GM19035 (cell line): ENCODE data around the gene CNOT8.
"Not testable (repeated sequence)": the region's sequence is repeated elsewhere in the genome, so short reads cannot be mapped to it uniquely, and the experiment has no call there.

ENCODE experiments used
- ATAC-seq: cut with Tn5 transposase; IDR thresholded peaks from one replicate; pipeline ENCODE4 v1.9.1; 2021; ENCODE audit not compliant: unreplicated experiment

Gene CNOT8

DNA sequence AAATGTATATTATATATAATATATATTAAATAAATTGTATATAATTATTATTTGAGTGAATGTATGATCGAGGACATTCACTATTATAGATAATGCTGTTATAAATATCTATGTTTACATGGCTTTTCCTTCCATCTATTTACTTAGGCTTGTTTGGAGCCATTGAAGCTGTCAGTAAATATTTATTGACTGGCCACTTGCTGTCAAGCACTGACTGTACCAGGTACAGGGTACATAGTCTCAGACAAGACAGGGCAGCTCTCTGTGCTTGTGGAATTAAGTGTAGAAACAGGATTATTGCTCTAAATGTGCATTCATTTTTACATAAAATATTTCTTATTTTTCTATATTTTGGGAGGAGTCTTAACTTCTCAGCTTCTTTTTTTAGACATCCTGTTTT, 24.4 kb upstream of the CNOT8 start:
- ATAC-seq = no peak

DNA sequence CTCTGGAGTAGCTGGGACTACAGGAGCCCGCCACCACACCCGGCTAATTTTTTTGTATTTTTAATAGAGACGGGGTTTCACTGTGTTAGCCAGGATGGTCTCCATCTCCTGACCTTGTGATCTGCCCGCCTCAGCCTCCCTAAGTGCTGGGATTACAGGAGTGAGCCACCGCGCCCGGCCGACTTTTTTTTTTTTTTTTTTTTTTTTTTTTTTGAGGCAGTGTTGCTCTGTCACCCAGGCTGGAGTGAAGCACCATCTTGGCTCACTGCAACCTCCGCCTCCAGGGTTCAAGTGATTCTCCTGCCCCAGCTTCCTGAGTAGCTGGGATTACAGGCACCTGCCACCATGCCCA, 22.8 kb upstream of the CNOT8 start:
- not testable (repeated sequence) for ATAC-seq

DNA sequence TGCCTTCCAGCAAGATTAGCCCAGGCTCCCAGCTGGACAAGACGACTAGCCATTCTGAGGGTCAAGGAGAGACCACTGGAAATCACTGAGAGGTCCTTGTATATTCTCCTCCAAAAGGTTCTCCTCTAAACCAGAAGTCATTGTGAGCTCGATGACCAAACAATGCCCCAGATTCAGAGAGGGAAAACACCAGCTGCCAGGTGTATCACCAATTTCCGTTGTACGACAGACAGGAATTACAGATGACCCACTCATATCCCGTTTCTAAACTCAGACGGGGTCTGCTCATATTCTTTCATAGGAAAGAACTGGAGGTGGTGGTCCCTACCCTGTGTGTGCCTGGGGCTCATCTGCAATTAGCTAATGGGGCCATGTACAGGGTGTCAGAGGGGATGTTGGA, 22.2 kb upstream of the CNOT8 start:
- no peak for ATAC-seq

DNA sequence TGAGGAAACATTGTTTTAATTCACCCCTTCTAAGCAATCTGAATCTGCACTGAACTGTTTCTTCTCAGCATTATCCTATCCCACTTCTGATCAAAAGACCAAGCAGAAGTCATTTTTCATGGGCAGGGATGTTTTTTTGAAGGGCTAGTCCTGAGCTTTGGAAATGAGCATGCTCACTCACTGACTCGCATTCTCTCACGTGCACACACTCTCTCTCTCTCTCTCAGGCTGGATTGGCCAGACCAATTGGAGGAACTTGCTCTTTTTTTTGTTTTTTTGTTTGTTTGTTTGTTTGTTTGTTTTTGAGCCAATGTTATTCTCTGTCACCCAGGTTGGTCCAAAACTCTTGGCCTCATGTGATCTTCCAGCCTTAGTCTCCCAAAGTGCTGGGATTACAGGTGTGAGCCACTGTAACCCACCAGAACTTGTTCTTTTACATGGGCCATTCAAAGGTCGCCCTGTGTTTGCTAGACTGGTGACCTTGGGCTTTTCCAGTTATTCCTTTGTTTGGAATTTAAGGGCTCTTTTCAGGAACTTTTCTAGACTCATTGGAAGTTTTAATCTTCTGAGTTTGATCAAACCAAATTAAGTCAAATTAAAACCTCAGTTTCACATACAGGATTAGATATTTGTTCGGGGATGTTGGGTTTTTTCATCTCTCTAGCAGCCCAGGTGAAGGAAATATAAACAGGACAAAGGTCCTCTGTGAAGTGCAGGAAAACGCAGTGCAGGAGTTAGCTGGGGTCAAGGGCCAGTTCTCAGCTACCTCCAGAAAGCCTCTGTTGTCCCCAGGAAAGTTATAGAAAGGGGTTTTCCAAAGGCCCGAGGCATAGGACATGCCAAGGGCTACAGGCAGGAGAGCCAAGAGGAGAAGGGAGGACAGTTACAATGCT, 21.2 kb upstream of the CNOT8 start:
- no peak for ATAC-seq

DNA sequence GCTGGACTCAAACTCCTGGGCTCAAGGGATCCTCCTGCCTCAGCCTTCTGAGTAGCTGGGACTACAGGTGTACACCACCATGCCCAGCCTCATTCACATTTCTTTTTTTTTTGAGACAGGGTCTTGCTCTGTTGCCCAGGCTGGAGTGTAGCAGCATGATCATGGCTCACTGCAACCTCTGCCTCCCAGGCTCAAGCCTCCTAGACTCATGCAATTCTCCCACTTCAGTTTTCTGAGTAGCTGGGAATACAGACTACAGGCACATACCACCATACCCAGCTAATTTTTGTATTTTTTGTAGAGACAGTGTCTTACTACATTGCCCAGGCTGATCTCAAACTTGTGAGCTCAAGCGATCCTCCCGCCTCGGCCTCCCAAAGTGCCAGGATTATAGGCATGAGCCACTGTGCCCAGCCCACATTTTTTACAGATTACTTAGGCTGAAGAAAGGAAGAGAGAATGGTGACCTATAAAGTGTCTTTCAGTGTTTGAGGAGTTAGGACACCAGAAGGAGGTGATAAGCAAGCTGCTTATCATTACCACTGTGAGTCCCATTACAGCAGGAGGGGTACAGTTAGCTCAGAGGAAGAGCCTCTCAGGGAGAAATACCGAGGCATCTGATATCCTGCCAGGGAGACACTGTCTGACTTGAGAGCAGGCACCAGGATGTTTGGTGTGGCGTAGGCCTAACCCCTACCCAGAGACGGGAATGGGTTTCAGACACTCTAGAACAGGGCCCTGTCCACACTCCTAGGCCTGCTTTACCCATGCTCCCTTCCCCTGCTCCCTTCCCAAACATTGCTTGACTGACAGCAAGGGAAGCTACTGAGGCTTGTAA, 17.8 kb upstream of the CNOT8 start:
- ATAC-seq = no peak

DNA sequence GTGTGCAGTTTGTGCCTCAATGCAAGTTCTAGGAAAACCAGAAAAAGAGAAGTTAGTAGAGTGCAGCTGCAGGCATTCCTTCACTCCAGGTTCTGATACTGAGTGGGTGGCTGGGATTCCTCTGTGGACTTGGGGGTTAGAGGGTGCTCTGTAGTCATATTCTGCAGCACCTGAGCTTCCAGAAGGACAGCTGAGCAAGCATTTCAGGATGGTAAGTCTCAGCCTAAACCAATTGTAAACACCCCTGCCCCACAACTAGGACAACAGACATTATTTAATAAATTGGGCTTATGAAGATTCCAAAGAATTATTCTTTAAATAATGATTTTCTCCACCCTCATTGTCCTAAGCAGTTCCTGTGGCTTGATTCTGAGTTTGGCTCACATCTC, 17.2 kb upstream of the CNOT8 start:
- ATAC-seq = no peak

DNA sequence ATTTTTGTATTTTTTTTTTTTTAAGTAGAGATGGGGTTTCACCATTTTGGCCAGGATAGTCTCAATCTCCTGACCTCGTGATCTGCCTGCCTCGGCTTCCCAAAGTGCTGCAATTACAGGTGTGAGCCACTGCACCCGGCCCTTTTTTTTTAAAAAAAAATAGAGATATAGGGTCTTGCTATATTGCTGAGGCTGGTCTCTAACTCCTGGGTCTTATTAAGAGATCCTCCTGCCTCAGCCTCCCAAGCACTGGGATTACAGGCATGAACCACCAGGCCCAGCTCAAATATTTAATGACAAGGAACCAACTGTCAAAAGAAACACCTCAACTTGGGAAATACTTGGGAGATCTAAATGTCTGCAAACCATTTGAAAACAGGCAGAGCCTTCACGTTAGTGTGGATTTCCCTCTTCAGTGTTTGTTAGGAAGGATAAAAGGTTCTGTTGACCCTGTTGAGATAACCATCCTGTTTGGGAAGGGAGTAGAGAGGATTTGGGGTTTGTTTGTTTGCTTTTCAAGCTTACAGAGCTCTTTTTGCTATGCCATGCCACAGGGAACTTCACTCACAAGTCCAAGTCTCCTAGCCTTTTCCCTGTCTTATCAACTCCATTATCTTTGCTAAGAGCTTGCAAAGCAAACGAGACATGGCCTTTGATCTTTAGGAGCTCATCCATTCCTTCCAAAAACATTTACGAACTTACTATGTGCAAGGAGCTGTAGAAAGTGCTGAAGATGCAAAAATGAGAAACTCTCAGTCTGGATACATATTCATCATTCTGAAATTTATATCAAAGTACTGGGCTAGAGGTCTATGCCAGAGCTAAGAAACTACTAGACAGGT, 15.5 kb upstream of the CNOT8 start:
- no peak for ATAC-seq

DNA sequence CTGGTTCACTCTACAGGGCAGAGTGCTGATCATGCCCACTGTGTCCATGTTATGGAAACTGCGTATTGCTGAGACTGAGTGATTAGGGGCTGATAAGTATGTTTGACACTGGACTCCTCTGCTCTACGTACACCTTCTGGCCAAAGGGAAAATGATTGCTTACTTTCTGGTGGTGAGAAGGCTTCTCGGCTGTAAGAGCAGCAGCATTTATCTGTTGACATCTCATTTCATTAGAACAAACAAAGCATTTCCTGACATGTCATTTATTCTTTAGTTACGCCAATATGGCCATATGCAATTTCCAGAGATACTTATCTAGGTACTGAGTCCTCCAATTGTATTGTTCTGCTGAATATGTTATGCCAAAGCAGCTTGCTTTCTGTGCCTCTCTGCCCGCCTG, 13.6 kb upstream of the CNOT8 start:
- no peak for ATAC-seq

DNA sequence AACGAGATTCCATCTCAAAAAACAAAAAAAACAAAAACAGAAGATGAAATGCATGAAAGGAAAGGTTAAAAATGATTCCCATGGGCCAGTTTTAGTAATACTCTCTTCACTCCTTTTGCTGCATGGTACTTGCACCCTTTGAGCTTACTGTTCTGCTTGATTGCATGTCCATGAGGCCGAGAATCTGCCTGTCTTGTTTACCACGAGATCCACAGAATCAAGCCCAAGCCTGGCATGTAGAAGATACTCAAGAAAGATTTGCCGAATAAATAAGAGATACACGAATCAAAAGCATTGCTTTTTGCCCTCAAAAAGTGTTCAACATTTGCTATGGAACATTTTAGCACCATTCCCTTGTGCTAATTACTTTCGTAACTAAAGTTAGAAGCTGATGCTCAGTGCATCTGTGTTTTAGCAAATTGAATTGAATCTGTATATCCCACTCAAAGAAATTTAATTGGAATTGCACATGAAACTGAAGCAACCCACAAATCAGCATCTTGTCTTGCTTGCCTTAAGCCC, 9.1 kb upstream of the CNOT8 start:
- ATAC-seq = no peak

DNA sequence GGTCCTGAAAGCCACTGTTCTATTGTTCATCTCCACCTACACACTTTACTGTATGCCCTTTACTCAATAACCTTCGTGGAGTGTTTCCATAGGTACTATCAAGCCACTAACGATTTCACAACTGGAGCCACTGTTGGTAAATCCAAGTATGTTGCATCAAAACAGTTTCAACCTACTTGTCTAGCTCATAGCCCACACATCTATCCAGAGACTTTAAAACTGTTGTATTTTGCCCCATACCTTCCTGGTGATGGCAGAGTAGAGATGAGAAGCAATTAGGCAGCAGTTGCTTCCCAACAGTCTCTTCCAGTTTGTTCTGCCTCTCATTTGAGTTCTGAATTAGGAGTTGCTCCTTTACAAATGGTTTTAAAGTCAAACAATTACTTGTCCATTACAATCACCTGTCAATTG, 8.6 kb upstream of the CNOT8 start:
- ATAC-seq = no peak

DNA sequence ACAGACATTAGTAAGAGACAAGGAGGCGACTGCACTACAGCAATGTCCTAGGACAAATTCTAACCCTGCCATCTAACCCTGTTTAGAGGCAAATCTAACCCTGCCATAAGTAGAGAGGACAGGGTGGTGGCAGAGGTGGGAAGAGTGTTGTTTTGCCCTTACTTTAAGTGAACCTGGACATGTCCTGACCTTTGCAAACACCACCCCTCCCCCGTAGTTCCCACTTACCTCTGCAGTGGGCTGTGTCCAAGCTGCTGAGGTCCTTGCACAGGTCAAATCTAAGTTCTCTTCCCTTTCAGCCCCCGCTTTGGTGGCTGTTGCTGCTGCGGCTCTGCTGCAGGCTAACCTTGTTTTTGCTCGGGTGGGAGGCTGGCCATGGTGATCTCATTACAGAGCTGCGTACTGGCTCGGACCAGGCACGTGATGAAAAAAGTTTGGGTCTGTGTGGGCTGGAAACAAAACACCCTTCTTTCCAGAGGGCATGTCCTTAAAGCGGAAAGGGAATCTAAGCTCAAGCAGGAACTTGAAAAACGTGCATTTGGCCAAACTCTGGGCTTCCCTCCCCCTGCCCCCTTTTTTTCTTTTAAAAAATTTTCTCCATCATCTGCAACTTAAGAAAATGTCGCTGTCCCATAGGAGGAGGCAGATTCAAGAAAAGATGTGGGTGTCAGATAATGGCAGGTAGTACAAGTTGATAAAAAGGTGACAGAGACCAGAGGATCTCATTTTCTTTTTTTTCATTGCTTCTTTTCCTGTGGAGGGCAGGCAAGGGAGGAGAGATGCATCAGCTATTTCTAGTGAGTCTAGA, 8.0 kb upstream of the CNOT8 start, which contains the start of gene FAXDC2:
Gene FAXDC2 (minus strand): TSS at position 349 of the 808 bp plus-strand sequence. CDS start 12,425 bp downstream, outside the sequence.
- ATAC-seq = no peak

DNA sequence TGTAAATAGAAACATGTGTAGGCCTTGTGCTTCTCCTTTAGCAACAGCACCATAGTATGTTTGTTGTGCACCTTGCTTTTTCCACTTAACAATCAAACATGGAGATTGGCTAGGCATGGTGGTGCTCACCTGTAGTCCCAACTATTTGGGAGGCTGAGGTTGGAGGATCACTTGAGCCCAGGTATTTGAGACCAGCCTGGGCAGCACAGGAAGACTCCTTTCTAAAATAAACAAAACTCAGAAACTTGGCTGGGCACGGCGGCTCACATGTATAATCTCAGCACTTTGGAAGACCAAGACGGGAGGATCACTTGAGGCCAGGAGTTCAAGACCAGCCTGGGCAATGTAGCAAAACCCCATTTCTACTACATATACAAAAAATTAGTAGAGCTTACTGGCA, 7.1 kb upstream of the CNOT8 start:
- ATAC-seq = no peak

DNA sequence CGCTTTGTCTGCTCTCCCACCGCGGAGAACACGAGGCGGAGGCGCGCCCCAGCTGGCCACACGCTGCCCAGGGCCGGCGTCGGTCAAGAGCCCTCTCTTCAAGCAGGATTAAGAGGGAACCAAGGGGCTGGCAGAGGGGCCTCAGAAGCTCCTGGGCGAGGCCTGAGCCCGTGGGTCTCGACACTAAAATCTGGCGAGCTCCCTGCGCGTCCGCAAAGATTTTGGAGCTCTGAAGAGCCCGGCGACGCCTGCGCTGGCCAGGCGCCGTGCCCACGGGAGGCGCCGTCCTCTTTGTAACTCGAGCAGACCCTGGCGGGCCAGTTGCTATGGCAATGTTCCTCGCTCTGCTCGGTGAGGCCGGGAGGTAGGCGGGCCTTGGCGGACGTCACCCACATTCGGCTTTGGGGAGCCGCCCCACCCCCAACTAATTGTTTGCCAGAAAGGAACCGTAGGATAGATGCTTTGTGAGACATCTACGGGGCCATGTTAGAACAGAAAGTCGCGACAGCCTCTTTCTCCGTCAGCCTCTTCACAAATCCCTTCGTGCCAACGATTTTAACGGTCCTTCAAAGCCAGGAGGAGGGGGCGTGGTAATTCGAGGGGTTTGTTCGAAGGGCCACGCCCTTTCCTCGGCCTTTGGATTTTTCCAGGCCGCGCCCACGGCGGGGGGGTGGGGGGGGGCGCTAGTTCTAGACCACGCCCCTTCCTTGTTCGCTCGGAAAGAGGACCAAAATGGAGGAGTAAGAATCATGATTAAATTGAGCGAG, 714 bp upstream of the CNOT8 start:
- ATAC-seq = peak; percentile 67

DNA sequence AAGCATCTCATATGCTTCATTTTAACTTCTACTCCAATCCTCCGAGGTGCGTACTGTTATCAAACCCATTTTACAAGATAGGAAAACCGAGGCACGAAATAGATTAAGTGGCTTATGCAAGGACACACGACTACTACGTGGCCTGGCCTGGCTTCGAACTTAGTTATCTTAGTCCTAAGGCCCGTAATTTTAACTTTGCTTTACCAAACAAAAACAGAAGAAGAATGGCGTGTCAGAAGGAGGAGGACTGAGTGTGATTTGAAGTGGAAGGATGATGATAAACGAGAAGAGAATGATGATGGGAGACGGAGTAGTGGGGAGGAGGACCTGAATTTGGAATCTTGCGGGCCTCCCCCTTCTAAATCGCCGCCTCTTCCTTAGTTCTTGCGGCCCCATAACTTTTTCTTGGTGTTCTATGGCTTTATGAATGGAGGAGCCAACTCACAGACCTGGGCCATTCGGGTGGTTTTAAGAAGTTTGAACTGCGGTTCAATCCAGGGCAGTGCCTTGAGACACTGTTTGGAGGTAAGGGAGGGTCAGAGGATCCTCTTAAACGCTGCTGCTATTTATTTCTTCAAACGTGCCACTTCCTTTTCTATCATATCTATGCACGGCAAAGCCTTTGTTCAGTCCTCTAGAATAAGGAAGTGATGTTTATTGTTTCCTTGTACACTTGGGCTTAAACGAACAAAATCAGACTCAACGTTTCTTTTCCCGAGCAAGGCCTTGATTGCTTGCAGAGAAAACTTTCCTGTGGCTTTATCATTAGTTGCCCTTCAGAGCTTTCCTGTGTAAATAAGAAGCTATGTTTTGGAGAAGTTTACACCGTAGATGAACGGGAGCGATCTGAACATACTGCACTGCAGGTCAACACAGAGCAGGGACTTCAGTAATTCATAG, 795 bp downstream of the CNOT8 start:
- ATAC-seq = no peak

DNA sequence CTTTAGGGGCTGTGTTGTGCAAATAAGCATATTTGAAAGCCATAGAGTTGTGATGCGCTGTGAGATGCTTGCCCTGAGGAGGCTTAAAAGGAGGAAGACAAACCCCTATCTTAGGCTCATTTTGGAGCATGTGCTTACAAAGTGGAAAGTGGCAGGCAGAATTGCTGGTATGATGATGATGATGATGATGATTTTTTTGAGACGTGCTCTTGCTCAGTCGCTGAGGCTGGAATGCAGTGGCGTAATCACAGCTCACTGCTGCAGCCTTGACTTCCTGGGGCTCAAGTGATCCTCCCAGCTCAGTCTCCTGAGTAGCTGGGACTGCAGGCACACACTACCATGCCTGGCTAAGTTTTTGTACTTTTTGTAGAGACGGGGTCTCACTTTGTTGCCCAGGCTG, 1.7 kb downstream of the CNOT8 start:
- no peak for ATAC-seq

DNA sequence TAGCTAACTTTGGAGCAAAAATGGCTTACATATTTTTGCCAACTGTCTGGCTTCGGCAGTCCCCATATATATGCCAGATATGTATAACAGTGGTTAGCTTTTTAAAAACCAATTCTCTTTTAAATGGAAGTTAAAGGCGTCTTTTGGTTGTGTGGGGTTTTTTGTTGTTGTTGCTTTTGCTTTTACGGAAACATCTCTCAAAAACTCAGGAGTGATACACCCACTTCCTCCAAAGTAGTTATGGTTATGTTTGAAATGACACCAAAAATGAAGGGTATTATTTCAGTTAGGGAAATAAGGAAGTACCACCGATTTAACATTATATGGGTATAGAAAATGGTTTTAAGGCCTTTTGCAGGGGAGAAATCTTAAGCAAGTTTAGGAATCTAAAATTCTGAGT, 2.3 kb downstream of the CNOT8 start:
- ATAC-seq = no peak

DNA sequence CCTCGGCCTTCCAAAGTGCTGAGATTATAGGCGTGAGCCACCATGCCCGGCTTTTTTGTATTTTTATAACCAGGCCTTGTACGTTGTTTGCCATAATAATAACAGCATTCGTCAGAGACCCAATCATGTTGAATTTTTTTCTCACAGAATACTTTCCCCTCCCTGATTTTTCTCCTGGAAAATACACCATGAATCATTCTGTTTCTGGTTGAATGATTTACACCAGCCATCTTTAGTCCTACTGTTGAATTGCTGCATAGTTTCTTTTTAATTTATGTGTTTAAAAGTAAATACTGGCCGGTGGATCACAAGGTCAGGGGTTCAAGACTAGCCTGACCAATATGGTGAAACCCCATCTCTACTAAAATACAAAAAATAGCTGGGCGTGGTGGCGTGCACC, 3.5 kb downstream of the CNOT8 start:
- no peak for ATAC-seq

DNA sequence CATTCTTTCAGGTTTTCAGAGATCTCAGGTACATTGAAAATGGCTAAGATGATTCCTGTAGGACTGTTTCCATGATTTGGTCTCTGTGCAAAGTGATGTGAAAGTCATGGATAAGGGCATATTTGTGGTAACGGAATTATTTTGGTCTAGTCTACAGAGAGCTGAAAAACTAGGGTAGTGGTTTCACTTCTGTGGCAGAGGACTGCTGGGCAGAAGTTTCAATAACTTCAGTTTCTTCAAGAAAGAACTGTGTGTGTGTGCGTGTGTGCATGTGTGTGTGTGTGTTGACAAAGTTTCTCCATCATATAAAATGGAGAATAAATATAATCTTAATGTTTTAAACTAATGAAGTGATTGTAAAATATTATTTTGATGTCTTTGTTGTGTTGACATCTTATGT, 4.3 kb downstream of the CNOT8 start:
- ATAC-seq = no peak
